Mesodermal cell (in vitro differentiated cells): Measurements from ENCODE around the gene CNBP.

Experiments used
- H3K27ac ChIP-seq: 2 replicates; pipeline ENCODE4 v1.7.0; 2013; ENCODE audit warnings: mild to moderate bottlenecking, low read depth, low read length, moderate library complexity; ENCODE audit not compliant: severe bottlenecking
- H3K36me3 ChIP-seq: 2 replicates; pipeline ENCODE4 v1.7.1; 2013; ENCODE audit warnings: mild to moderate bottlenecking, low read length, moderate library complexity; ENCODE audit not compliant: control insufficient read depth, insufficient read depth
- H3K4me1 ChIP-seq: one replicate; pipeline ENCODE4 v1.7.1; 2013; ENCODE audit warnings: mild to moderate bottlenecking, low read length; ENCODE audit not compliant: insufficient read depth, control insufficient read depth, poor library complexity, severe bottlenecking
- H3K4me3 ChIP-seq: 2 replicates; pipeline ENCODE4 v1.7.0; 2013; ENCODE audit warnings: low read length, control low read depth, mild to moderate bottlenecking; ENCODE audit not compliant: insufficient read depth, poor library complexity, severe bottlenecking; ENCODE audit errors: extremely low read depth
- H3K9me3 ChIP-seq: 2 replicates; pipeline ENCODE4 v1.7.1; 2013; ENCODE audit warnings: mild to moderate bottlenecking, low read length, moderate library complexity; ENCODE audit not compliant: control insufficient read depth
- WGBS, 2 experiments: methylation state at CpG; one replicate each; pipeline ENCODE4 v1.1.5; 2013; ENCODE audit warnings: missing lambda C conversion rate in 2 of 2; ENCODE audit not compliant: insufficient coverage in 2 of 2; 5-methylcytosine and 5-hydroxymethylcytosine counted together

The CNBP gene

GRCh38 chr3:129130291-129130813, 53.3 kb downstream of the CNBP start:
- Histone ChIP-seq H3K9me3 (no peaks in the 10 kb centered on the region), H3K27ac (no peak overlapping the region), H3K36me3 (peaks cover 75% of the 10 kb centered on the region), H3K4me1 (no peaks in the 10 kb centered on the region), H3K4me3 (no peak overlapping the region)
- WGBS, 2 experiments: 91 to 95% methylated on average over 8 to 10 of the region's 13 CpGs

GRCh38 chr3:129128357-129129155, 55.1 kb downstream of the CNBP start:
- H3K4me3 ChIP-seq: no peak overlapping the region
- no peaks in the 10 kb centered on the region for H3K4me1 ChIP-seq
- H3K9me3 ChIP-seq: no peaks in the 10 kb centered on the region
- no peak overlapping the region for H3K27ac ChIP-seq
- WGBS, 2 experiments: 95 to 98% methylated on average over 11 to 15 of the region's 16 CpGs
- peaks cover 60% of the 10 kb centered on the region for H3K36me3 ChIP-seq

- Histone ChIP-seq H3K4me1 (no peaks in the 10 kb centered on the region), H3K36me3 (peaks cover 42% of the 10 kb centered on the region), H3K4me3 (no peak overlapping the region), H3K9me3 (no peaks in the 10 kb centered on the region), H3K27ac (no peak overlapping the region)
- 93% methylated on average over 8 to 9 of the region's 9 CpGs for WGBS, 2 experiments
Measured at GRCh38 chr3:129126726-129127280, 56.9 kb downstream of the CNBP start.

- Histone ChIP-seq H3K4me3 (no peak overlapping the region), H3K4me1 (peaks cover 15% of the 10 kb centered on the region), H3K27ac (no peak overlapping the region), H3K9me3 (no peaks in the 10 kb centered on the region), H3K36me3 (peaks cover 10% of the 10 kb centered on the region)
- 87 to 89% methylated on average over 3 of the region's 5 CpGs for WGBS, 2 experiments
Measured at GRCh38 chr3:129123314-129124060, 60.2 kb downstream of the CNBP start.

GRCh38 chr3:129122412-129123011, 61.2 kb downstream of the CNBP start:
- peak overlapping the region; percentile 34 for H3K4me3 ChIP-seq
- peaks cover 16% of the 10 kb centered on the region for H3K36me3 ChIP-seq
- peaks cover 20% of the 10 kb centered on the region for H3K4me1 ChIP-seq
- 24 to 29% methylated on average over 14 to 17 of the region's 18 CpGs for WGBS, 2 experiments
- peak overlapping the region; percentile 3 for H3K27ac ChIP-seq
- H3K9me3 ChIP-seq: no peaks in the 10 kb centered on the region

- H3K9me3 ChIP-seq: no peaks in the 10 kb centered on the region
- H3K4me3 ChIP-seq: peak within 1 kb of the TSS; percentile 85
- H3K27ac ChIP-seq: peak within 1 kb of the TSS; percentile 51
- peaks cover 26% of the 10 kb centered on the region for H3K4me1 ChIP-seq
- peaks cover 18% of the 10 kb centered on the region for H3K36me3 ChIP-seq
- WGBS, 2 experiments: 0 to 1% methylated on average over 26 to 39 of the region's 60 CpGs
Measured at GRCh38 chr3:129121792-129122411, 61.8 kb downstream of the CNBP start, which contains the start of gene RAB43. Gene RAB43, minus strand, starts transcription at chr3:129121804. Its CDS starts 315 bp downstream, at chr3:129121489.

- peak overlapping the region; percentile 51 for H3K27ac ChIP-seq
- peaks cover 33% of the 10 kb centered on the region for H3K4me1 ChIP-seq
- H3K4me3 ChIP-seq: peak overlapping the region; percentile 85
- H3K9me3 ChIP-seq: no peaks in the 10 kb centered on the region
- 0% methylated on average over 36 to 58 of the region's 80 CpGs for WGBS, 2 experiments
- H3K36me3 ChIP-seq: peaks cover 18% of the 10 kb centered on the region
Measured at GRCh38 chr3:129121016-129121791, 62.5 kb downstream of the CNBP start.

GRCh38 chr3:129120254-129121004, 63.3 kb downstream of the CNBP start:
- peak overlapping the region; percentile 51 for H3K27ac ChIP-seq
- no peaks in the 10 kb centered on the region for H3K9me3 ChIP-seq
- peak overlapping the region; percentile 85 for H3K4me3 ChIP-seq
- 8 to 11% methylated on average over 11 to 14 of the region's 18 CpGs for WGBS, 2 experiments
- H3K36me3 ChIP-seq: peaks cover 19% of the 10 kb centered on the region
- peaks cover 39% of the 10 kb centered on the region for H3K4me1 ChIP-seq

- 52 to 59% methylated on average over 10 to 11 of the region's 13 CpGs for WGBS, 2 experiments
- Histone ChIP-seq H3K4me3 (peak overlapping the region; percentile 85), H3K9me3 (no peaks in the 10 kb centered on the region), H3K36me3 (peaks cover 23% of the 10 kb centered on the region), H3K4me1 (peaks cover 39% of the 10 kb centered on the region), H3K27ac (peak overlapping the region; percentile 8)
Measured at GRCh38 chr3:129119365-129120100, 64.2 kb downstream of the CNBP start.
